Measurements from ENCODE around the gene IQCE.
"Not testable (repeated sequence)": the region's sequence is repeated elsewhere in the genome, so short reads cannot be mapped to it uniquely, and the experiment has no call there.

The IQCE gene

DNA sequence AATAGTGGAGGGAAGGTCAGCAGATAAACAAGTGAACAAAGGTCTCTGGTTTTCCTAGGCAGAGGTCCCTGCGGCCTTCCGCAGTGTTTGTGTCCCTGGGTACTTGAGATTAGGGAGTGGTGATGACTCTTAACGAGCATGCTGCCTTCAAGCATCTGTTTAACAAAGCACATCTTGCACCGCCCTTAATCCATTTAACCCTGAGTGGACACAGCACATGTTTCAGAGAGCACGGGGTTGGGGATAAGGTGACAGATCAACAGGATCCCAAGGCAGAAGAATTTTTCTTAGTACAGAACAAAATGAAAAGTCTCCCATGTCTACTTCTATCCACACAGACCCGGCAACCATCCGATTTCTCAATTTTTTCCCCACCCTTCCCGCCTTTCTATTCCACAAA is 25.2 kb upstream of the IQCE start:
- not testable (repeated sequence) for DNase-seq (ENCODE audit: low spot score)

DNA sequence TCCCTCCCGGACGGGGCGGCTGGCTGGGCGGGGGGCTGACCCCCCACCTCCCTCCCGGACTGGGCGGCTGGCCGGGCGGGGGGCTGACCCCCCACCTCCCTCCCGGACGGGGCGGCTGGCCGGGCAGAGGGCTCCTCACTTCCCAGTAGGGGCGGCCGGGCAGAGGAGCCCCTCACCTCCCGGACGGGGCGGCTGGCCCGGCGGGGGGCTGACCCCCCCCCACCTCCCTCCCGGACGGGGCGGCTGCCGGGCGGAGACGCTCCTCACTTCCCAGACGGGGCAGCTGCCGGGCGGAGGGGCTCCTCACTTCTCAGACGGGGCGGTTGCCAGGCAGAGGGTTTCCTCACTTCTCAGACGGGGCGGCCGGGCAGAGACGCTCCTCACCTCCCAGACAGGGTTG is 24.6 kb upstream of the IQCE start:
- DNase-seq (ENCODE audit: low spot score) = not testable (repeated sequence)

DNA sequence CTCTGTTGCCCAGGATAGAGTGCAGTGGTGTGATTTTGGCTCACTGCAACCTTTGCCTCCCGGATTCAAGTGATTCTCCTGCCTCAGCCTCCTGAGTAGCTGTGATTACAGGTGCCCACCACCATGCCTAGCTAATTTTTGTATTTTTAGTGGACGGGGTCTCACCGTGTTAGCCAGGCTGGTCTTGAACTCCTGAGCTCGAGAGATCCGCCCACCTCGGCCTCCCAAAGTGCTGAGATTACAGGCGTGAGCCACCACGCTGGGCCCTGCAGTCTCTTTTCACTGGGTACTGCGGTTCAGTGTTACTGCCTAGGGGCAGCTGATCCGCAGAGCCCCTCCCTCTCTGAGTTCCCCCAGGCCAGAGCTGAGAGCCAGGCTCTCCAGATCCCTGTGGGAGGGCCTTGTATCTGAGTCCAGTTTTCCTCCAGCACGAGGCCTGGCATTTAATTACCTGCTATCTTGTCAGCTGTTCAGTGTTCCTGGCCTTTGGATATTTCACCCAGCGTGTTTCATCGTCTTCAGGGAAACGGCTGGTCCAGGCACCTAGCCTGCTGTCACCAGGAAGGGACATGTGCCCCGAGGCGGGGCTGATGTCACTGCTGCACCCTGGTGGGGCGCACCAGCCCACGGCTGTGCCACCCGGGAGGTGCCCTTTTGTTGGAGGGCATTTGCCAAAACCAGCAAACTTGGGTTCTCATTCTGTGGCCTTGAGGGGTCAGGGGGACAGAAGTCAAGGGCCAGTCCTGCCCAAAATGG is 22.7 kb upstream of the IQCE start:
- not testable (repeated sequence) for DNase-seq (ENCODE audit: low spot score)

DNA sequence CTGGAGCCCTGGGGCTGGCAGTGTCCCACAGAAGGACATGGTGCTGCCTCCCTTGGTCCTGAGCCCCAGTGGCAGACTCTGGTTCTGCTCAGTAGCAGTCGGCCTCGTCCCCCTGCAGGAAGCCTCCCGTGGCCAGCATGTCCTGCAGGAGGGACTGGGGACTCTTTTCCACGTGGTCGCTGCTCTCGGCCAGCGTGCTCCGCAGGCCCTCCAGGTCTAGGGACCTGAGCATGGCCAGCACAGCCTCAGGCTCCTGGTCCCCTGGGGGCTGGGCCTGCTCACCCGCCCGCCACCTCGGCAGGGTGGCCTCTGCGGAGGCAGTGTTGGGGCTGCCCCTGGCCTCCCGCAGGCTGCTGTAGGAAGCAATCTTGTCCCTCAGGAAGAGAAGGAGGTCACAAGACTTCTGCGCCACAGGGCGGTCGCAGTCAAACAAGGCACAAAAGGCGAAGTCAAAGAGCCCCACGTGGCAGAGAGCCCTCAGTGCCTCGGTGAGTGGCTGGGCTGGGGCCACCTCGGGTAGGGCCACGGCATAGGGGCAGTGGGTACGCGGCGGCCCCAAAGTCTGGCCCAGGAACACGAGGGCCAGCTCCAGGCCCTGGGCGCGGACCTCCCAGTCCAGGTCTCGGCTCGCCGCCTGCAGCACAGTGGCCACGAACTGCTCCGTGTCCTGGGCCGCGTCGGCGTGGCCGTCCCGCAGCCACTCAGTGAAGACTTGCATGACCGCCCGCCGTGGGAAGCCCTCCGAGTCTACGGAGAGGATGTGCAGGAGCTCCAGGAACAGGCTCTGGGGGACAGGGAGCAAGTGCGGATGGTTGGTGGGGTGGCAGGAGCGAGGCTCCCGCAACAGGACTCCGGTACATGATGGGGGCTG is 20.6 kb upstream of the IQCE start:
- no peak for DNase-seq (ENCODE audit: low spot score)

DNA sequence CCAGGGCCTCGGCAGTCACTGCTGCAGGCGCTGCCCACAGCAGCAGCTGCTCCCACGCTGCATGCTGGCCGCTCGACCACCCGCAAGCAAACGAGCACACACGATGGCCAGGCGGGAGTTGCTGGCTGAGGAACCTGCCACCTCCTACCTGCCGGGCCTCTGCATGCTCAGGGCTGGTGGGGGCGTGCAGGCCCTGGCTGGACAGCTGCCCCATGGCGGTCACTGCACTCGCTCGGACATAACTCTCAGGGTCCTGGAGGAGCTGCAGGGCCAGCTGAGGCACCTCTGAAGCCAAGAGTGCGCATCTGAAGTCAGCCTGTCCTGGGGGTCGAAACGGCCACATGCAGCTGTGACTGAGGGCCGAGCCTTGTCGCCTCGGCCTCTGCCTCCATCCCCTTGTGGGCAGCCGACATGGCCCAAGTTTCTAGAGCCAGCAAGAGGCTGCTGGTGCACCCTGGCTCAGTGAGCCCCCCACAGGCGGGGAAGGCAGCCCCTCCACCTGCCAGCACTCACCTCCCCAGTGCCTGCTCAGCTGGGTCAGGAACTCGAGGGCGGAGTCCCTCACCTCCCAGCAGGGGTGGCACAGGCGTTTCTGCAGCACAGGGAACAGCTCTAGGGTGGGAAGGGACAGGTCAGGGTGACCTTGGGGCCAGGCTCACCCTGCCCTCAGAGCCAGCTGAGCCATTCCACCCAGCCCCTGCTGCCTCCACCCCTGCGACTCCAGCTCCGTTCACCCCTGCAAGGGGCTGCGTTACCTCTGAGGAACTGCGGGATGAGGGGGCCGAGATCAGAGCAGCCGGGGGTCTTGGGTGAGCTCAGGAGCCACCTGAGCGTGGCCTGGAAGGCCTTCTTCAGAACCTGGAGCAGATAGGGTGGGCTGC is 19.5 kb upstream of the IQCE start:
- no peak for DNase-seq (ENCODE audit: low spot score)

DNA sequence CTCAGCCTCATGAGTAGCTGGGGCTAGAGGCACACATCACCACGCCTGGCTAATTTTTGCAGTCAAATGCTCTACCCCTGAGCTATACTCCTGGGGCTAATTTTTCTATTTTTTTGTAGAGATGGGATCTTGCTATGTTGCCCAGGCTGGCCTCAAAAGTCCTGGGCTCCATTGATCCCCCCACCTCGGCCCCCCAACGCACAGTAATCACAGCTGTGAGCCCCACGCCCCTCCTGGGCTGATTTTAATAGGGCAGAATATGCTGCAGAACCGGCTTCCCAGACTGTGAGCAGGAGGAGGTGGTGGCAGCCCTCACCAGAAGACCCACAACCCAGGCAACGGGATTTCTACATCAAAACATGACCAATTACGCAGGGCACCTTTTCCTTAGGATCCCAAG is 18.6 kb upstream of the IQCE start:
- DNase-seq (ENCODE audit: low spot score) = no peak

DNA sequence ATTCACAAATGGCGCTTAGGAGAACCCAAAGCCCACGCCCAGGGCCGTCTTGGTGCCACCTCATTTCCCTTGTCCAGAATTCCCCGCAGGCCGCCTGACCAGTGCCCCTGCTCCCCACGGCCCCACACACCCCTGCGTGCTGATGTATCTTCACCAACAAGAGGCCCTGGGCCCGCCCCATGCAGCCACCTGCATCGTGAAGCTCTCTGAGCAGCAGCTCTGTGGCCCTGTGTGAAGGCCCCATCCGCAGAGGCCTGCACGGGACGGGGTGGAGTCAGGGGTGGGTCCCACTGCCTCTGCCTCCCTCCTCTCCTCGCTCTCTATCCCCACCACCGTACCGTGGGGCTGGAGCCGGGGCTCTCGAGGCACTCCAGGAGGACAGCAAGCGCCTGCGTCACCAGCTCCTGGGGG is 18.1 kb upstream of the IQCE start:
- no peak for DNase-seq (ENCODE audit: low spot score)

DNA sequence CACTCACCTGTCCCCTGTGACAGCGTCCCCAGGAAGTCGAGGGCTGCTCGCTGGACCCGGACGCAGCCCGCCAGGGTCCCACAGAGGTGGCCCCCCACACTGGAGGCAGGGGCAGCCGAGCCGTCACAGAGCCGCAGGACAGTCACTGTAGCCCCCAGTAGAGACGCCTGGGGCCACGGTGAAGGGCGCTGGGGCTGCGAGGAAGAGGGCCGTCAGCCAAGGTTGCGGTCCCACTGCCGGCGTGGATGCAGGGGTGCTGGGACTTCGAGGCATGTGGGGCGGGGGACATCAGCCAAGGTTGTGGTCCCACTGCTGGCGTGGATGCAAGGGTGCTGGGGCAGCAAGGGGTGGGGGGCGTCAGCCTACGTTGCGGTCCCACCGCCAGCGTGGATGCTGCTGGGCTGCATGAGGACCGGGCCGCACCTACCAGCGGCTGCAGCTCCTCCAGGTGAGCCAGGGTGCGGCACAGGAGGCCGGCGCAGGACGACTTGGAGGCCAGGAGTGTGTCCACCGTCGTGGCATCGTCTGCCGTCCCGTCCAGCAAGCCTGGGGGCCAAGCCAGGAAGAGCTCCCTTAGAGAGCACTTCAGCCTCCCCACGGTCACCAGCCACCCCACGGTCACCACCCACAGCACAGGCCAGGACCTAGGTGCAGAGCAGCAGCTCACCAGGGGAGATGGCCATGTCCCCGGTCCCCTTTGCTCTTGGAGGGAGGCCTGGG is 17.3 kb upstream of the IQCE start:
- DNase-seq (ENCODE audit: low spot score) = no peak

DNA sequence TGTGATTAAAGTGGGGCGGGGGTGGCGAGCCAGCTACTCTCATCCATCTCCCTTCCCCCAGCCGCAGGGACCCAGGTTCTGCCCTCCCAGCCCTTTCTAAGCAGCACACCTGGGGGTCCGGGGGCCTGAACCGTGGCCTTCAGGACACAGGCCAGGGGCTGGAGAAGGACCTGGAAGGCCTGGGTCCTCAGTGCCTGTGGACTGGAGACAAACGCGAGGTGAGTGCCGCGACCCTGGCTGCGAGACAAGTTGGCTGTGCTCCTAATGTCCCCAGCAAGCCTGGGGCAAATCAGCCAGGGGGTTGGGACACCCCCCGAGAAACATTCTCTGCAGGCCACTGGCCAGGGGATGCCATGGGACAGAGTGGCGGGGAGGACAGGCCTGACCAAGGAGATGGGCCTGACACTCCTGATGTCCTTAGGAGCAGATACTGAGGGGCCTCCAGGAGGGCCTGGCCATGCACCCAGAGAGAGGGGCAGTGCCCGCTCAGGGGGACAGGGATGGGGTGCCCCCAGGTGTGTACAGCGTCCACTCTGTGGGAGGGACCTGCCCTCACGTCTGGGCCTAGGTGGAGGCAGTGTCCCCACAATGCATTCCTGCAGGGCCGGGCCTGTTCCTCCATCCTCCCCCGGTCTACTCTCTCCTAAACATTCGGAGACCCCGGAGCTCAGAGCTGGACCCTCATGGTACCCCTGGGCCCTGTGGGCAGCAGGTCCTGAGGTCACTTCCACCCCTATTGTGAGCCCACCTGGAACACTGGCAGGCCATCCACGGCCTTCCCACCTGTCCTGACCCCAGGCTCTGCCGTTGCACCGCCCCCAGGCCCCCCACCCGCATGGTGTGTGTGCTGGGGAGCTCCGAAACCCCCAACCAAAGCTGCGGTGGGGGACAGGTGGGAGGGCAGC is 16.5 kb upstream of the IQCE start:
- no peak for DNase-seq (ENCODE audit: low spot score)

DNA sequence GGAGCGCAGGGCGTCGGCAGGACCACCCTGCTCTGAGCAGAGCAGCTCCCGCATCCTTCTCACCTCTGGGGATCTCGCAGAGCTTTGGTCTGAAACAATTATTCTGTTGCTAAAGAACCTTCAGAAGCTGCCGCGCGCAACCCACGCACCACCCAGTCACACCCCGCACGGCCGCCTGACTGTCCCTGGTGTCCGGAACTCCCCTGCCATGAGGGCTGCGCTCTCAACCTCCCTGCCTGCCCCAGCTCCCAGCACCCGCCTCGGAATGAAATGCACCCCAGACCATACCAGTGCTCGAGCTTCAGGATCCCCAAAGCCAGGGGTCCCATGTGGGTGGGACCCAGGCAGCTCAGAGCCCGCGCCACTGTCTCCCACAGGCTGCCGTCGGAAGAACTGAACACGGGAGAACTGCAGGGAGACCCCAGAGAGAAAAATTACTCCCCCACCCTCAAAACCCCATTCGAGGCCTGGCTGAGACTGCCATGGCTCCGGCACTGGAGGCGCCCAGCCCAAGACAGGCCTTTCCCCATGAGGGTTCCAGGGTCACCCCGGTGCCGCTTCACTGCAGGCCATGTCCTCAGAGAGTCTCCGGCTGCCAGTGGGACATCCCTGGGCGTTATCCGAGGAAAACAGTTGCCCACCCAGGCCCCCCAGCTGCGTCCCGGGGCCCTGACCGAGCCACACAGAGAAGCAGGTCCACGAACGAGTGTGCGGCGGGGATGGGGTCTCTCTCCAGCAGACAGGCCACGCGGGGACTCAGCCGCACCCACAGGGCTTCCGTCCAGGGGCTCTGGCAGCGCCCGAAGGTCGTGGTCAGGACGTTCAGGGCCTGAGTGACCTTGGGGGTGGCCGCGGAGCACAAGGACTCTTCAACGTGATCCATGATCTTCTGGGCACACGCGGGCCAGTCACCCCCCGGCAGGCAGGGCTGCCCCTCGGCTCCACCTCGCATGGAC is 15.6 kb upstream of the IQCE start:
- DNase-seq (ENCODE audit: low spot score) = no peak

DNA sequence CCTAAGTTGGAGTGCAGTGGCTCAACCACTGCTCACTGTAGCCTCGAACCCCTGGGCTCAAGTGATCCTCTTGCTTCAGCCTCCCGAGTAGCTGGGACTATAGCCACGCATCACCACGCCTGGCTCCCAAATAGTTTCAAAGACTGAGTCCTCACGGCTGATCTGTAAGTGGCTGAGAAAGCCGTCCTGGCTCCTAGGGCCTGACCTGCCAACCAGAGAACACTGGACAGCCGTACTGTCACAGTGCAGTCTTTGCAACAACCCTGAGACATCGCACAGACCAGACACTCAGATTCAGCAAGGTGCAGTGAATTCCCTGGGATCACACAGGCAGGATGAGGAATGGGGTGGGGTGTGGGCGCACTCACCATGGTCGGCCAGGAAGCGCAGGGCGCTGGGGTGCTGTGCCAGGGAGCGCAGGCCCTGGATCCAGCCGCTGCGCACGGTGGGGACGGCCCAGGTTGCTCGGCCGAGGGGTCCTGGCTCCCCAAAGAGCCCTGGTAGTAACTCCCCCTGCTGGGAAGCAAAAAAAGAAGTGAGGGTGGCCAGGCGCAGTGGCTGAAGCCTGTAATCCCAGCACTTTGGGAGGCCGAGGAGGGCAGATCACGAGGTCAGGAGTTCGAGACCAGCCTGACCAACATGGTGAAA is 14.1 kb upstream of the IQCE start:
- DNase-seq (ENCODE audit: low spot score) = no peak

DNA sequence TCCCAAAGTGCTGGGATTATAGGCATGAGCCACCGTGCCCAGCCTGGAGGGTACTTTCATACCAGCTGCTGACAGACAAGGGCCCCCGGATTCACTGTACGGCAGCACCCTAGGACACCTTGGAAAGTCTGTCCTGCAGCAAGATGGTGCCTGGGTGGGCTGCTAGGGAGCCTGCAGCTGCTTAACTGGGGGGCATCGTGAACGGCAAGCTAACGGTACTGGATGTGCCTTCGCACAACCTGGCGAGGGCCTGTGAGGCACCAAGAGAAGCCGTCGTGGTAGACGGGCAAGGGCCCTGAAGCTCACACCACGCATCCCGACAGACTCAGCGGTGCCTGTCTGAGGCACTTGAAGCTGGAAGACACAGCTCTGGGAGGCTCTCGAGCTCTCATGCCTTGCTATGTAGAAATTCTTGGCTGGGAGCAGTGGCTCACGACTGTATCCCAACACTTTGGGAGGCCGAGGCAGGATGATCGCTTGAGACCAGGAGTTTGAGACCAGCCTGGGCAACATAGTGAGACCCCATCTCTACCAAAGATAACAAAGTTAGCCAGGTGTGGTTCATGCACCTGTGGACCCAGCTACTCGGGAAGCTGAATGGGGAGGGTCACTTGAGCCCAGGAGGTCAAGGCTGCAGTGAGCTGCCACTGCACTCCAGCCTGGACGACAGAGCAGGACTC is 12.9 kb upstream of the IQCE start:
- DNase-seq (ENCODE audit: low spot score) = no peak

DNA sequence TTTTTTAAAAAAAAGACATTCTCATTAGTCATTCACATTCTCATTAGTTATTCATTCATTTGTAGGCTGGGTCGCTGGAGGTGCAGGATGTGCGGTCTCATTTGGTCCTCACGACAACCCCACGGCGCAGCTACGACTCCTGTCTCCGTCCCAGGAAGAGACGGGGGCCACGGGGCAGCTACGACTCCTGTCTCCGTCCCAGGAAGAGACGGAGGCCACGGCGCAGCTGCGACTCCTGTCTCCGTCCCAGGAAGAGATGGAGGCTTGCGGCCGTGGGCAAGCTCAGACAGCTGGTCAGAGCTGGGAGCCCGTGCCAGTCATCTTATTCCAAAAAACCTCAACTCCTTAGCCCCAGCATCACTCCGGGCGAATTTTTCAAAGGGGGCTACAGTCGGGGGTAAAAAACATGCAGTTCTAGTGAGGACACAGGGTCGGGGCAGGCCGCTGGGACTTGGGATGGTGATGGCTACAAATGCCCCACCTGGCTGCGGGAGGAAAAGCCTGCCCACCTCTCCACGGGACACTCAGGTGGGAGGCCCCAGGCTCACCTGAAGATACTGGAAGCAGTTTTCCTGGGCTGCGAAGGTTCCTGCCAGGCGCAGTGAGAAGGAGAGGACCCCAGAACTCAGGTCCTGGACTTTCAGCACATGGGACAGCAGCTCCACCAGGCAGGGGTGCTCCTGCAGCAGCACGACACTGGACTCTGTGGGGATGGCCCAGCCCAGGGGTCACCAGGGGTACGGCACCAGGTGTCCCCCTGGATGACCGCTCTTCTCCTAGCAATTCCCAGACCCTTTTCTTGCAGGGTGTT is 11.8 kb upstream of the IQCE start:
- DNase-seq (ENCODE audit: low spot score) = no peak

DNA sequence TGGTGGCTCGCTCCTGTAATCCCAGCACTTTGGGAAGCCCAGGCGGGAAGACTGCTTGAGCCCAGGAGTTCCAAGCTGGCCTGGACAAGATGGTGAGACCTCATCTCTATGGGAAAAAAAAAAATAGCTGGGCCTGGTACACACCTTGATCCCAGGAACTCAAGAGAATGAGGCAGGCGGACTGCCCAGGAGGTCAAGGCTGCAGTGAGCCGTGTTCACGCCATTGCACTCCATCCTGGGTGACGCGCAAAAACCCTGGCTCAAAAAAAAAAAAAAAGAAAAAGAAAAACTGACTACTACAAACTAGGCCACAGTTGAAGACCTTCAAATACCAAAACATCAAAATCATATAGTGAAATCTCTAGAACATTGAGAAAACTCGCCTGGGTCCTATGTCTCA is 7.4 kb upstream of the IQCE start:
- no peak for DNase-seq (ENCODE audit: low spot score)

DNA sequence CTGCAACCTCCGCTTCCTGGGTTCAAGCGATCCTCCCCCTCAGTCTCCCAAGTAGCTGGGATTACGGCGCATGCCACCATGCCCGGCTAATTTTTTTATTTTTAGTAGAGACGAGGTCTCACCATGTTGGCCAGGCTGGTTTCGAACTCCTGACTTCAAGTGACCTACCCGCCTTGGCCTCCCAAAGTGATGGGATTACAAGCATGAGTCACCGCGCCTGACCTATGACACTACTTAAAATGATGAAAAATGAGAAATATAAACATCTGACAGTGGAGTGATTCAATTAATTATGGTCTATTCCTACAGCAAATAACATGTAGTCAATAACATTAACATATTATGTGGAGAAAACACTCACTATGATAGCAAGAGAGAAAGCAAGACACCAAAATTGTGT is 5.7 kb upstream of the IQCE start:
- DNase-seq (ENCODE audit: low spot score) = no peak

DNA sequence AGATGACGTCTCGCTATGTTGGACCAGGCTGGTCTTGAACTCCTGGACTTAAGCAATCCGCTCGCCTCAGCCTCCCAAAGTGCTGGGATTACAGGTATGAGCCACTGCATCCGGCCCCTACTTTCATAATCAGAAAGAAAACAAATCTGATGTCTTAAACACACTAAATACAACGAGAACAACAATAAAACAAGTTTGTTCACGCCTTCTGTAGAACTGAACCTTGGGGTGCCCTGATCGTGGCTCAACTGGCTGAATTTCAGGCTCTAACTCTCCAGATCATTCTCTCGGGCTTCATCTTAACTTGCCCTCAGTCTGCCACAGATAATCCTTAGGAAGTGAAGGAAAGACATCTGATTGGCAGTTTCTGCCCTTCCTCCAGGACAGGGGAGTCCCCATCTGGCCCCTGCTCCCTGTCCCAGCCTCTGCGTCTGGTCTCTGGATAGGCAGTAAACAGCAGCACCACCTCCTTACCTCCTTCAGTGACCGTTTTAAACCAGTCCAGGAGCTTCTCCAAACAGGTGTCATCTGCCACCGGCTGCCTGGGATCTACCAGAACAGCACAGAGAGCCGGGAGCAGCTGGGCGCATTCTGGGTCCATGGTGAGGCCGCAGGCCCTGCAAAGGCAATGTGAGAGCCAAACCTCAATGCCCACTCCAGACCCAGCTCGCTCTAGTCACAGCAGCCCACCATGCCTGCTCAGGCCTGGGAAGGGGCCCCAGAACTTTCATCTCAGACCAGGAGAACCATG is 4.8 kb upstream of the IQCE start:
- DNase-seq (ENCODE audit: low spot score) = no peak

DNA sequence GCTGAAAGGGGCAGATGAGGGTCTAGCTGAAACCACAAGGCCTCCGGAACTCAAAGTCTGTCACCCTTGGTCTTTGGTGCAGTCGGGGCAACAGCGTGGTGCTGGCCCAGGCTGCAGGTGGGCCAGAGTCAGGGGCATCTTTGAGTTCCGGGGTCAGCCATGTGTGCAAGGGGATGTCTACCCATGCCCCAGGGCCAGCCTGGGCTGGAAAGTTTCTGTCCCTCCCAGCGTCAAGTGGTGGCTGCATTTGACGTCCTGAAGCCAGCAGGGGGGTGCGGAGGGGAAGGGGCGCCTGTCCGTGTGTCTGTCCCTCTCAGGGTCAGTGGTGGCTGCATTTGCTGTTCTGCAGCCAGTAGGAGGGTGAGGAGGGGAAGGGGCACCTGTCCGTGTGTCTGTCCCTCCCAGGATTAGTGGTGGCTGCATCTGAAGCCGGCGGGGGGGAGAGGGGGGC is 4.1 kb upstream of the IQCE start:
- no peak for DNase-seq (ENCODE audit: low spot score)

All from AG20443 (cell line).